HepG2 (cell line): ENCODE measurements around the gene C5orf47.

Experiments
- AGO2 ChIP-seq: fragments of 200-400 bp; formaldehyde crosslinking; optimal IDR thresholded peaks from 2 replicates; pipeline ENCODE3; 2017; ENCODE audit warnings: mild to moderate bottlenecking, low read depth, low read length, moderate library complexity
- CHD2 ChIP-seq: IDR thresholded peaks from 2 replicates; pipeline ENCODE4 v1.6.1; 2011; ENCODE audit warnings: low read depth, low read length, improper control_type of control experiment
- CTCF ChIP-seq: sonication (generic); formaldehyde crosslinking; IDR thresholded peaks from 2 replicates; pipeline ENCODE4 v1.5.0; 2020; ENCODE audit warnings: mild to moderate bottlenecking, missing genetic modification reagents, moderate library complexity
- JARID2 ChIP-seq: sonication (generic); formaldehyde crosslinking; IDR thresholded peaks from 2 replicates; pipeline ENCODE4 v1.8.1; 2023; ENCODE audit warnings: missing genetic modification reagents, inconsistent platforms; ENCODE audit not compliant: insufficient replicate concordance
- KDM1A ChIP-seq: IDR thresholded peaks from 2 replicates; pipeline ENCODE4 v1.6.1; 2016; ENCODE audit warnings: missing compliant biosample characterization
- KLF6 ChIP-seq: IDR thresholded peaks from 2 replicates; pipeline ENCODE4 v1.8.0; 2016; ENCODE audit warnings: missing biosample characterization, missing genetic modification reagents
- NFE2 ChIP-seq: sonication (generic); formaldehyde crosslinking; IDR thresholded peaks from 2 replicates; pipeline ENCODE4 v1.4.0; 2020; ENCODE audit warnings: missing genetic modification reagents
- RBAK ChIP-seq: sonication (generic); formaldehyde crosslinking; IDR thresholded peaks from 2 replicates; pipeline ENCODE4 v1.5.1; 2020; ENCODE audit warnings: mild to moderate bottlenecking, missing genetic modification reagents
- TEAD2 ChIP-seq: sonication (generic); formaldehyde crosslinking; IDR thresholded peaks from 2 replicates; pipeline ENCODE4 v1.9.0; 2021; ENCODE audit warnings: missing genetic modification reagents
- XBP1 ChIP-seq: sonication (generic); formaldehyde crosslinking; IDR thresholded peaks from 2 replicates; pipeline ENCODE4 v1.5.0; 2020; ENCODE audit warnings: missing genetic modification reagents
- YY1 ChIP-seq: IDR thresholded peaks from 2 replicates; pipeline ENCODE4 v1.6.1; 2011; ENCODE audit warnings: low read length, low read depth, moderate library complexity, mild to moderate bottlenecking; ENCODE audit not compliant: insufficient read depth, insufficient replicate concordance
- ZNF274 ChIP-seq: sonication (generic); formaldehyde crosslinking; IDR thresholded peaks from 2 replicates; pipeline ENCODE4 v1.5.1; 2020; ENCODE audit warnings: mild to moderate bottlenecking, missing genetic modification reagents
- ZNF629 ChIP-seq: sonication (generic); formaldehyde crosslinking; conservative IDR thresholded peaks from 2 replicates; pipeline ENCODE4 v1.5.0; 2020; ENCODE audit warnings: missing genetic modification reagents
- ZNF839 ChIP-seq: sonication (generic); formaldehyde crosslinking; IDR thresholded peaks from 2 replicates; pipeline ENCODE4 v1.4.0; 2020; ENCODE audit warnings: missing genetic modification reagents, mild to moderate bottlenecking, borderline replicate concordance

- no peak for TF ChIP-seq NFE2
- TF ChIP-seq TEAD2, result no peak
- TF ChIP-seq CTCF (CRISPR knock-in tag), result no peak
- TF ChIP-seq JARID2 (CRISPR knock-in tag), result no peak
- TF ChIP-seq ZNF839, result no peak
- TF ChIP-seq ZNF629 (CRISPR knock-in tag), result no peak
- no peak for TF ChIP-seq YY1
- no peak for TF ChIP-seq CHD2
- TF ChIP-seq KDM1A (CRISPR knock-in tag), result no peak
- TF ChIP-seq RBAK (CRISPR knock-in tag), result no peak
- no peak for TF ChIP-seq ZNF274 (CRISPR knock-in tag)
- no peak for TF ChIP-seq KLF6 (CRISPR knock-in tag)
- no peak for TF ChIP-seq AGO2
- no peak for TF ChIP-seq XBP1 (CRISPR knock-in tag)
Observed at GRCh38 chr5:173972607-173972924, 16.4 kb upstream of the C5orf47 start.
